HG03045 (cell line): ENCODE results near the gene FOXL3.

Experiments used
- ATAC-seq: cut with Tn5 transposase; IDR thresholded peaks from one replicate; pipeline ENCODE4 v1.9.1; 2021; ENCODE audit warnings: mild to moderate bottlenecking, moderate library complexity; ENCODE audit not compliant: unreplicated experiment

The FOXL3 gene

GRCh38 chr7:318878-319661, 29.1 kb downstream of the FOXL3 start:
- no peak for ATAC-seq

GRCh38 chr7:320297-320696, 30.3 kb downstream of the FOXL3 start:
- ATAC-seq = no peak

- no peak for ATAC-seq
Measured at GRCh38 chr7:322111-322671, 32.2 kb downstream of the FOXL3 start.

GRCh38 chr7:322708-323111, 32.7 kb downstream of the FOXL3 start:
- no peak for ATAC-seq

GRCh38 chr7:323410-323809, 33.4 kb downstream of the FOXL3 start:
- no peak for ATAC-seq

- no peak for ATAC-seq
Measured at GRCh38 chr7:324011-324410, 34.0 kb downstream of the FOXL3 start.

- ATAC-seq = no peak
Measured at GRCh38 chr7:325051-325798, 35.3 kb downstream of the FOXL3 start.

- no peak for ATAC-seq
Measured at GRCh38 chr7:325811-326210, 35.8 kb downstream of the FOXL3 start.

GRCh38 chr7:326273-326672, 36.3 kb downstream of the FOXL3 start:
- ATAC-seq = no peak

GRCh38 chr7:326809-327232, 36.9 kb downstream of the FOXL3 start:
- no peak for ATAC-seq

GRCh38 chr7:327233-327931, 37.4 kb downstream of the FOXL3 start:
- ATAC-seq = no peak

- ATAC-seq = no peak
Measured at GRCh38 chr7:327991-328702, 38.2 kb downstream of the FOXL3 start.

- ATAC-seq = no peak
Measured at GRCh38 chr7:329691-330281, 39.8 kb downstream of the FOXL3 start.

- ATAC-seq = no peak
Measured at GRCh38 chr7:330511-331230, 40.7 kb downstream of the FOXL3 start.

GRCh38 chr7:332020-332517, 42.1 kb downstream of the FOXL3 start:
- ATAC-seq = no peak

- ATAC-seq = no peak
Measured at GRCh38 chr7:332646-333392, 42.8 kb downstream of the FOXL3 start.

- no peak for ATAC-seq
Measured at GRCh38 chr7:333393-333764, 43.4 kb downstream of the FOXL3 start.

- ATAC-seq = no peak
Measured at GRCh38 chr7:334618-335357, 44.8 kb downstream of the FOXL3 start.
